GM12872 (cell line): Measurements from ENCODE around the gene NELFCD.

Source experiments
- CTCF ChIP-seq: IDR thresholded peaks from 3 replicates; pipeline ENCODE4 v1.5.1; 2011; ENCODE audit warnings: low read depth, mild to moderate bottlenecking, low read length, moderate library complexity; ENCODE audit not compliant: insufficient read depth

The NELFCD gene

GRCh38 chr20:59000326-59000725 is 19.3 kb downstream of the NELFCD start:
- no peak for TF ChIP-seq CTCF

- TF ChIP-seq CTCF: no peak
These were observed 20.0 kb downstream of the NELFCD start for GRCh38 chr20:59001068-59001448.

- no peak for TF ChIP-seq CTCF
These were observed 20.6 kb downstream of the NELFCD start for GRCh38 chr20:59001449-59002171.

- TF ChIP-seq CTCF: no peak
These were observed 21.3 kb downstream of the NELFCD start for GRCh38 chr20:59002388-59002787.

GRCh38 chr20:59002874-59003399 is 21.9 kb downstream of the NELFCD start:
- TF ChIP-seq CTCF: no peak

GRCh38 chr20:59003836-59004492 is 22.9 kb downstream of the NELFCD start:
- TF ChIP-seq CTCF: no peak

- no peak for TF ChIP-seq CTCF
These were observed 23.4 kb downstream of the NELFCD start for GRCh38 chr20:59004493-59004762.
